Neural cell (in vitro differentiated cells): ENCODE results near the gene SHANK1. TPM values are rescaled to one million over a fixed set of nuclear protein-coding genes. Genes with fewer than 3 reads are reported as not detected.

Experiments used
- H2AFZ ChIP-seq: fragments of 200-600, 300-800 bp; sonication (generic), shearing (Covaris generic); 2 replicates; pipeline ENCODE4 v1.6.0; 2014; ENCODE audit warnings: low read depth, mild to moderate bottlenecking, antibody characterized with exemption, low read length, moderate library complexity
- H3F3A ChIP-seq: fragments of 200-600 bp; shearing (Covaris generic); 2 replicates; pipeline ENCODE4 v1.6.1; 2016; ENCODE audit warnings: mild to moderate bottlenecking, moderate library complexity, mixed read lengths, antibody characterized with exemption, low read length; ENCODE audit not compliant: insufficient read depth, poor library complexity, severe bottlenecking
- H3K27ac ChIP-seq: fragments of 200-600, 300-800 bp; sonication (generic), shearing (Covaris generic); 2 replicates; pipeline ENCODE4 v1.5.1; 2014; ENCODE audit warnings: mild to moderate bottlenecking, low read length, moderate library complexity
- H3K27me3 ChIP-seq: fragments of 300-800, 200-600 bp; sonication (generic), shearing (Covaris generic); 2 replicates; pipeline ENCODE4 v1.6.0; 2014; ENCODE audit warnings: mild to moderate bottlenecking, low read depth, low read length, moderate library complexity; ENCODE audit not compliant: insufficient read depth
- H3K36me3 ChIP-seq: fragments of 300-800, 200-600 bp; sonication (generic), shearing (Covaris generic); 2 replicates; pipeline ENCODE4 v1.5.1; 2014; ENCODE audit warnings: mild to moderate bottlenecking, antibody characterized with exemption, low read length, moderate library complexity; ENCODE audit not compliant: insufficient read depth
- H3K4me2 ChIP-seq: fragments of 300-800, 200-600 bp; sonication (generic), shearing (Covaris generic); 2 replicates; pipeline ENCODE4 v1.6.0; 2014; ENCODE audit warnings: mild to moderate bottlenecking, low read length
- H3K4me3 ChIP-seq: fragments of 300-800, 200-600 bp; sonication (generic), shearing (Covaris generic); 2 replicates; pipeline ENCODE4 v1.5.1; 2014; ENCODE audit warnings: mild to moderate bottlenecking, low read length, moderate library complexity
- H3K79me2 ChIP-seq: fragments of 200-600 bp; shearing (Covaris generic); replicated peaks from 2 replicates; pipeline ENCODE4 v1.6.0; 2014; ENCODE audit warnings: mild to moderate bottlenecking, low read length, moderate library complexity; ENCODE audit not compliant: insufficient read depth
- H3K9ac ChIP-seq: fragments of 300-800, 200-600 bp; sonication (generic), shearing (Covaris generic); 2 replicates; pipeline ENCODE4 v1.6.1; 2016; ENCODE audit warnings: mild to moderate bottlenecking, low read length, mixed read lengths
- H3K9me2 ChIP-seq: fragments of 200-600 bp; shearing (Covaris generic); 2 replicates; pipeline ENCODE4 v1.6.1; 2016; ENCODE audit warnings: mild to moderate bottlenecking, low read length, mixed read lengths; ENCODE audit not compliant: insufficient read depth
- H3K9me3 ChIP-seq: fragments of 200-600, 300-800 bp; sonication (generic), shearing (Covaris generic); 2 replicates; pipeline ENCODE4 v1.6.1; 2016; ENCODE audit warnings: mild to moderate bottlenecking, mixed run types, low read length, moderate library complexity, mixed read lengths
- H4K20me1 ChIP-seq: fragments of 200-600 bp; shearing (Covaris generic); 2 replicates; pipeline ENCODE4 v1.6.1; 2016; ENCODE audit warnings: mild to moderate bottlenecking, mixed run types; ENCODE audit not compliant: insufficient read depth
- CTCF ChIP-seq: fragments of 450-650 bp; IDR thresholded peaks from 2 replicates; pipeline ENCODE4 v1.5.1; 2014; ENCODE audit warnings: antibody characterized with exemption, mild to moderate bottlenecking, moderate library complexity; ENCODE audit not compliant: poor library complexity, severe bottlenecking
- EP300 ChIP-seq: fragments of 450-650 bp; conservative IDR thresholded peaks from 2 replicates; pipeline ENCODE4 v1.6.1; 2014; ENCODE audit warnings: antibody characterized with exemption, mild to moderate bottlenecking, moderate library complexity; ENCODE audit not compliant: poor library complexity, severe bottlenecking
- EZH2 ChIP-seq: fragments of 200-600, 300-800 bp; shearing (Covaris generic), sonication (generic); IDR thresholded peaks from 2 replicates; pipeline ENCODE4 v1.6.1; 2014; ENCODE audit warnings: antibody characterized with exemption, low read length, borderline replicate concordance, mild to moderate bottlenecking; ENCODE audit not compliant: insufficient read depth, poor library complexity, severe bottlenecking
- MXI1 ChIP-seq: fragments of 450-650 bp; conservative IDR thresholded peaks from 2 replicates; pipeline ENCODE4 v1.6.1; 2014; ENCODE audit warnings: antibody characterized with exemption, mild to moderate bottlenecking; ENCODE audit not compliant: poor library complexity, severe bottlenecking
- POLR2AphosphoS5 ChIP-seq: IDR thresholded peaks from 2 replicates; pipeline ENCODE4 v1.6.1; 2012
- RAD21 ChIP-seq: fragments of 450-650 bp; conservative IDR thresholded peaks from 2 replicates; pipeline ENCODE4 v1.6.1; 2014; ENCODE audit warnings: antibody characterized with exemption, mild to moderate bottlenecking, moderate library complexity
- SMC3 ChIP-seq: fragments of 450-650 bp; conservative IDR thresholded peaks from 2 replicates; pipeline ENCODE4 v1.6.1; 2014; ENCODE audit warnings: antibody characterized with exemption, mild to moderate bottlenecking, moderate library complexity; ENCODE audit not compliant: poor library complexity
- TAF1 ChIP-seq: IDR thresholded peaks from 2 replicates; pipeline ENCODE4 v1.6.1; 2012; ENCODE audit warnings: low read depth
- polyA plus RNA-seq: library from polyadenylated mRNA; depleted of rRNA; stranded (reverse); fragments of >200 nt; gene quantifications from 2 replicates; pipeline ENCODE4 v1.2.3, GENCODE V29; 2014
- TF ChIP-seq, protein P1 (sequence below): IDR thresholded peaks from 2 replicates; pipeline ENCODE4 v1.6.1; 2012; ENCODE audit warnings: borderline replicate concordance

The SHANK1 gene
- polyA plus RNA-seq, 1 donor from 2014 or later: 7.9 TPM

- Histone ChIP-seq H3K36me3 (no peaks in the 10 kb centered on the region), H3F3A (no peaks in the 10 kb centered on the region), H2AFZ (no peak overlapping the region), H3K4me2 (no peak overlapping the region), H3K9me2 (no peaks in the 10 kb centered on the region), H3K27me3 (no peaks in the 10 kb centered on the region), H3K27ac (no peak overlapping the region), H3K9me3 (no peaks in the 10 kb centered on the region), H3K4me3 (peak overlapping the region; percentile 53), H4K20me1 (no peaks in the 10 kb centered on the region), H3K79me2 (peaks cover 3% of the 10 kb centered on the region), H3K9ac (no peak overlapping the region)
- TF ChIP-seq CTCF (no peak), MXI1 (peak; percentile 46), RAD21 (no peak), POLR2AphosphoS5 (no peak), TAF1 (no peak)
These were observed 8.6 kb upstream of the SHANK1 start for GRCh38 chr19:50728084-50728737.

DNA sequence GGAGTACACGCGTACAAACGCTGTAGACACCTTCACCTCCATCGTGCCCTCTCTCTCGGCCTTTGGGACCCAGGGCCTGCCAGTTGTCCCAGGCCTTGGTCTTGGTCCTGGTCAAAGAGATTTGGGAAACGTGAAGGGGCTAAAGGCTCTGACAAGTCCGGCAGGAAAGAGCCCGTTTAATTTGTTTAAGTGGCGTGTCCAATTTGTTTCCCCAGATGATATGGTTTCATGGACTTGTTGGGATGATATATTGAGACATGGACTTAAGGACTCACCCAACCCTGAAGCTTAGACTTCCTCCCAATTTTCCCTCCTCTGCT, 6.3 kb upstream of the SHANK1 start:
- H3K36me3 ChIP-seq: no peaks in the 10 kb centered on the region
- H3F3A ChIP-seq: no peaks in the 10 kb centered on the region
- H3K9ac ChIP-seq: peak overlapping the region; percentile 86
- peaks cover 3% of the 10 kb centered on the region for H3K79me2 ChIP-seq
- H3K4me3 ChIP-seq: peak overlapping the region; percentile 96
- no peak overlapping the region for H2AFZ ChIP-seq
- peak overlapping the region; percentile 89 for H3K27ac ChIP-seq
- no peaks in the 10 kb centered on the region for H3K9me3 ChIP-seq
- TF ChIP-seq CTCF: no peak
- TF ChIP-seq EP300: no peak
- no peak for TF ChIP-seq SMC3
- TF ChIP-seq RAD21: no peak
- TF ChIP-seq POLR2AphosphoS5: no peak
- TF ChIP-seq, protein P1, sequence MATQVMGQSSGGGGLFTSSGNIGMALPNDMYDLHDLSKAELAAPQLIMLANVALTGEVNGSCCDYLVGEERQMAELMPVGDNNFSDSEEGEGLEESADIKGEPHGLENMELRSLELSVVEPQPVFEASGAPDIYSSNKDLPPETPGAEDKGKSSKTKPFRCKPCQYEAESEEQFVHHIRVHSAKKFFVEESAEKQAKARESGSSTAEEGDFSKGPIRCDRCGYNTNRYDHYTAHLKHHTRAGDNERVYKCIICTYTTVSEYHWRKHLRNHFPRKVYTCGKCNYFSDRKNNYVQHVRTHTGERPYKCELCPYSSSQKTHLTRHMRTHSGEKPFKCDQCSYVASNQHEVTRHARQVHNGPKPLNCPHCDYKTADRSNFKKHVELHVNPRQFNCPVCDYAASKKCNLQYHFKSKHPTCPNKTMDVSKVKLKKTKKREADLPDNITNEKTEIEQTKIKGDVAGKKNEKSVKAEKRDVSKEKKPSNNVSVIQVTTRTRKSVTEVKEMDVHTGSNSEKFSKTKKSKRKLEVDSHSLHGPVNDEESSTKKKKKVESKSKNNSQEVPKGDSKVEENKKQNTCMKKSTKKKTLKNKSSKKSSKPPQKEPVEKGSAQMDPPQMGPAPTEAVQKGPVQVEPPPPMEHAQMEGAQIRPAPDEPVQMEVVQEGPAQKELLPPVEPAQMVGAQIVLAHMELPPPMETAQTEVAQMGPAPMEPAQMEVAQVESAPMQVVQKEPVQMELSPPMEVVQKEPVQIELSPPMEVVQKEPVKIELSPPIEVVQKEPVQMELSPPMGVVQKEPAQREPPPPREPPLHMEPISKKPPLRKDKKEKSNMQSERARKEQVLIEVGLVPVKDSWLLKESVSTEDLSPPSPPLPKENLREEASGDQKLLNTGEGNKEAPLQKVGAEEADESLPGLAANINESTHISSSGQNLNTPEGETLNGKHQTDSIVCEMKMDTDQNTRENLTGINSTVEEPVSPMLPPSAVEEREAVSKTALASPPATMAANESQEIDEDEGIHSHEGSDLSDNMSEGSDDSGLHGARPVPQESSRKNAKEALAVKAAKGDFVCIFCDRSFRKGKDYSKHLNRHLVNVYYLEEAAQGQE: no peak
- TF ChIP-seq EZH2: no peak
- no peak for TF ChIP-seq MXI1
- TF ChIP-seq TAF1: no peak
- H3K27me3 ChIP-seq: no peaks in the 10 kb centered on the region
- no peaks in the 10 kb centered on the region for H4K20me1 ChIP-seq
- no peaks in the 10 kb centered on the region for H3K9me2 ChIP-seq
- peak overlapping the region; percentile 65 for H3K4me2 ChIP-seq
